Activated naive CD4-positive, alpha-beta T cell treated with anti-CD3 and anti-CD28 coated beads for 36 hours (primary cell): ENCODE results near the gene RPL15. TPM values are rescaled to one million over a fixed set of nuclear protein-coding genes. Genes with fewer than 3 reads are reported as not detected.

Experiments
- CTCF ChIA-PET: fragments of 350-600 bp; sonication (Branson Sonifier 250); formaldehyde crosslinking; loops from one replicate; lab custom pipeline; 2021; ENCODE audit warnings: antibody characterized with exemption; lab: Charles Lee
- DNase-seq: peaks from one replicate; pipeline ENCODE4 v3.0.0-alpha.2; 2020
- H3K27ac Mint-ChIP-seq: one replicate; pipeline ENCODE4 v1.8.0; 2021; ENCODE audit warnings: mild to moderate bottlenecking, mixed read lengths
- H3K27me3 Mint-ChIP-seq: one replicate; pipeline ENCODE4 v1.8.0; 2021; ENCODE audit warnings: low read depth, mixed read lengths
- H3K36me3 Mint-ChIP-seq: one replicate; pipeline ENCODE4 v1.8.0; 2021; ENCODE audit warnings: low read depth, mixed read lengths
- H3K4me1 Mint-ChIP-seq: one replicate; pipeline ENCODE4 v1.8.0; 2021; ENCODE audit warnings: low read depth, mixed read lengths
- H3K4me3 Mint-ChIP-seq: one replicate; pipeline ENCODE4 v1.8.0; 2021; ENCODE audit warnings: mild to moderate bottlenecking, moderate library complexity, mixed read lengths
- H3K9me3 Mint-ChIP-seq: one replicate; pipeline ENCODE4 v1.8.0; 2021; ENCODE audit warnings: mixed read lengths
- intact Hi-C: fragments of 100-400 bp; cut with micrococcal nuclease; formaldehyde crosslinking; loops from one replicate; pipeline ENCODE4 v1.15.1; 2023
- total RNA-seq, 2 experiments: library from RNA; stranded (reverse); gene quantifications; one replicate each; pipeline ENCODE4 v1.2.3, GENCODE V29; 2021

The RPL15 gene
- total RNA-seq, 2 experiments from 2014 or later = 2,861 to 2,959 TPM

DNA sequence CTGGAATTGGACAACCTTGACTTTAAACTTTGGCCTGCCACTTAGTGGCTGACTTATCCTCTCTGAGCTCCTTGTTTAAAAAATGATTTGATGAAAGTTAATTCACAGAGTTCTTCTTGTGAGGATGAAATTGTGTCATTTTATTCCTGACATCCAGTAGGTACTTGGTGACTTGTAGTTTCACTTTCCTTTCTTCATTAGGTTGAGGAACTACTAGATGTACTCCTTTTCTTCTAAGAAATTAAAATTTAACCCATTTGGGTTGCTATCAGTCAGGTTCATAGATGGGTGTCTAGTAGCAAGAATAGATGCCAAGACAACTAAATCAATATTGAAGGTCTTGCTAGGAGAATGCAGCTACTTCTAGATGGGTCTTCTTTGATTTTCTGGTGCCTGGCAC, 33.4 kb downstream of the RPL15 start:
- no peaks in the 10 kb centered on the region for H3K27me3 Mint-ChIP-seq
- H3K9me3 Mint-ChIP-seq = no peaks in the 10 kb centered on the region
- intact Hi-C loops = loop anchor here (1.0 kb wide), 2 partner anchors 9 to 204 kb away; no protein-coding TSS in a partner anchor
- H3K27ac Mint-ChIP-seq = peak overlapping the region; percentile 77
- no peaks in the 10 kb centered on the region for H3K36me3 Mint-ChIP-seq
- CTCF ChIA-PET = interaction anchor here (0.9 kb wide), 1 partner anchor 8 kb away, joined by 4 read pairs; no protein-coding TSS in a partner anchor
- no peak for DNase-seq
- H3K4me1 Mint-ChIP-seq = peaks cover 63% of the 10 kb centered on the region
- H3K4me3 Mint-ChIP-seq = peak overlapping the region; percentile 56

GRCh38 chr3:23952646-23953045, 35.7 kb downstream of the RPL15 start:
- intact Hi-C loops = no loop called here
- peaks cover 57% of the 10 kb centered on the region for H3K4me1 Mint-ChIP-seq

GRCh38 chr3:23953523-23953922, 36.6 kb downstream of the RPL15 start:
- intact Hi-C loops = no loop called here
- Mint-ChIP-seq H3K27ac (no peak overlapping the region), H3K27me3 (no peaks in the 10 kb centered on the region), H3K36me3 (peaks cover 3% of the 10 kb centered on the region), H3K9me3 (no peaks in the 10 kb centered on the region), H3K4me3 (no peak overlapping the region), H3K4me1 (peaks cover 56% of the 10 kb centered on the region)
- no peak for DNase-seq
- CTCF ChIA-PET = interaction anchor here (0.5 kb wide), 1 partner anchor 173 kb away, joined by 3 read pairs; no protein-coding TSS in a partner anchor

More at GRCh38 chr3:23952646-23953045, 35.7 kb downstream of the RPL15 start:
- no peaks in the 10 kb centered on the region for H3K27me3 Mint-ChIP-seq
- no peak overlapping the region for H3K4me3 Mint-ChIP-seq
- peaks cover 3% of the 10 kb centered on the region for H3K36me3 Mint-ChIP-seq
- CTCF ChIA-PET = no interaction called here
- no peak overlapping the region for H3K27ac Mint-ChIP-seq
- DNase-seq = no peak
- no peaks in the 10 kb centered on the region for H3K9me3 Mint-ChIP-seq

DNA sequence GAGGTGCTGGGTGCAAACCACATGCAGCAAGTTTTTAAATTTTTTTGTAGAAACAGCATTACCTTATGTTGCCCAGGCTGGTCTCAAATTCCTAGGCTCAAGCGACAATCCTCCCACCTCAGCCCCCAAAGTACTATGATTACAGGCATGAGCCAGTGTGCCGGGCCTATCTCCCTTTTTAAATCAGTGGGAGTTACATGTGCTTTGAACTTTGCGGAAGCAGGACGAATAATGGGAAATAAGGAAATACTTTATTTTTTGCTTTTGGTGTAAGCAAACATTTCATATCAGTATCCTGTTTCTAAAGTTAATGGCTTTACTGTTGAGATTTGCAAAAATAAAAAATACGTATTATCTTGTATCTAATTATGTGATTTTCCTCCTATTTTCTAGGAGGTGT, 37.2 kb downstream of the RPL15 start:
- CTCF ChIA-PET = no interaction called here
- H3K27me3 Mint-ChIP-seq = no peaks in the 10 kb centered on the region

GRCh38 chr3:23956701-23957100, 39.8 kb downstream of the RPL15 start:
- peaks cover 39% of the 10 kb centered on the region for H3K4me1 Mint-ChIP-seq
- no peak for DNase-seq
- no peak overlapping the region for H3K27ac Mint-ChIP-seq
- H3K27me3 Mint-ChIP-seq = no peaks in the 10 kb centered on the region
- intact Hi-C loops = no loop called here
- H3K36me3 Mint-ChIP-seq = peaks cover 3% of the 10 kb centered on the region
- H3K9me3 Mint-ChIP-seq = no peaks in the 10 kb centered on the region
- CTCF ChIA-PET = interaction anchor here (1.5 kb wide), 1 partner anchor 10 kb away, joined by 4 read pairs; no protein-coding TSS in a partner anchor
- H3K4me3 Mint-ChIP-seq = no peak overlapping the region

More for the DNA sequence above, 37.2 kb downstream of the RPL15 start:
- Mint-ChIP-seq H3K36me3 (peaks cover 3% of the 10 kb centered on the region), H3K9me3 (no peaks in the 10 kb centered on the region), H3K27ac (no peak overlapping the region), H3K4me1 (peaks cover 56% of the 10 kb centered on the region), H3K4me3 (no peak overlapping the region)
- DNase-seq = no peak
- intact Hi-C loops = no loop called here

GRCh38 chr3:23959135-23959900, 42.4 kb downstream of the RPL15 start:
- peak; percentile 37 for DNase-seq
- intact Hi-C loops = loop anchor here (1.0 kb wide), 4 partner anchors 9 to 195 kb away; no protein-coding TSS in a partner anchor
- peaks cover 27% of the 10 kb centered on the region for H3K4me1 Mint-ChIP-seq

DNA sequence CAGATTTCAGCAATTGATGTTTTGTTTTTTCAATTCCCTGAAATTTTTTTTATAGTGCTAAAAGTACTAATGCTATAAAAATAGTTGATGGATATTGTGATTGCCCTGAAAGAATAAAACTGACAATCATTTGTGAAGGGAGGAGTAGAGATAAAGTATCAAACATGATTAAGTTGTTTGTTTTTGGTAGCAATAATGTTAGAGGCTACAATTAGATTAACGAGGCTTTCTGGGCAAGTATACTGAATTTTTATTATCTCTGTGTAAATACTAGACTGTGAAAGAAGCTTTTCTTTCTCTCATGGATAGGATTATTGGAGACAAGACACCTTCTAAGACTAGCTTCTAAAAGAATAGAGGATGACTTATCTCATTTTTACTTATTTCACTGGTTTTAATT, 43.7 kb downstream of the RPL15 start:
- no peak for DNase-seq
- Mint-ChIP-seq H3K9me3 (no peaks in the 10 kb centered on the region), H3K27me3 (no peaks in the 10 kb centered on the region), H3K36me3 (peaks cover 16% of the 10 kb centered on the region), H3K4me3 (no peak overlapping the region), H3K27ac (no peak overlapping the region), H3K4me1 (peaks cover 20% of the 10 kb centered on the region)
- CTCF ChIA-PET = no interaction called here
- intact Hi-C loops = no loop called here

More at GRCh38 chr3:23959135-23959900, 42.4 kb downstream of the RPL15 start:
- peak overlapping the region; percentile 4 for H3K27ac Mint-ChIP-seq
- H3K9me3 Mint-ChIP-seq = no peaks in the 10 kb centered on the region
- H3K4me3 Mint-ChIP-seq = no peak overlapping the region
- H3K27me3 Mint-ChIP-seq = no peaks in the 10 kb centered on the region
- CTCF ChIA-PET = no interaction called here
- peaks cover 12% of the 10 kb centered on the region for H3K36me3 Mint-ChIP-seq

GRCh38 chr3:23961066-23961465, 44.1 kb downstream of the RPL15 start:
- no peak overlapping the region for H3K27ac Mint-ChIP-seq
- intact Hi-C loops = no loop called here
- CTCF ChIA-PET = no interaction called here

DNA sequence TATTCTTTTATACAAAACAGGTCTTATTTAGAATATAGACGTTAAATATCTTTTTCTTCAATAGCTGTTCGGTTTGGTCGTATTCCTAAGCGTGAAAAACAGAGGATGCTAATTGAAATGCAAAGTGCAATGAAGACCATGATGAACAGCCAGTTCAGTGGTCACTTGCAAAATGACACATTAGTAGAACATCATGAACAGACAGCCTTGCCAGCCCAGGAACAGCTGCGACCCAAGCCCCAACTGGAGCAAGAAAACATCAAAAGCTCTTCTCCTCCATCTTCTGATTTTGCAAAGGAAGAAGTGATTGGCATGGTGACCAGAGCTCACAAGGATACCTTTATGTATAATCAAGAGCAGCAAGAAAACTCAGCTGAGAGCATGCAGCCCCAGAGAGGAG, 45.0 kb downstream of the RPL15 start:
- H3K4me1 Mint-ChIP-seq = peaks cover 20% of the 10 kb centered on the region
- intact Hi-C loops = no loop called here
- CTCF ChIA-PET = no interaction called here
- H3K27ac Mint-ChIP-seq = no peak overlapping the region
- no peak overlapping the region for H3K4me3 Mint-ChIP-seq
- no peaks in the 10 kb centered on the region for H3K9me3 Mint-ChIP-seq
- peaks cover 18% of the 10 kb centered on the region for H3K36me3 Mint-ChIP-seq
- H3K27me3 Mint-ChIP-seq = no peaks in the 10 kb centered on the region
- no peak for DNase-seq

More at GRCh38 chr3:23961066-23961465, 44.1 kb downstream of the RPL15 start:
- peaks cover 17% of the 10 kb centered on the region for H3K36me3 Mint-ChIP-seq
- H3K9me3 Mint-ChIP-seq = no peaks in the 10 kb centered on the region
- H3K27me3 Mint-ChIP-seq = no peaks in the 10 kb centered on the region
- no peak overlapping the region for H3K4me3 Mint-ChIP-seq
- peaks cover 20% of the 10 kb centered on the region for H3K4me1 Mint-ChIP-seq
- DNase-seq = no peak

- peaks cover 21% of the 10 kb centered on the region for H3K36me3 Mint-ChIP-seq
- intact Hi-C loops = no loop called here
- no peak overlapping the region for H3K27ac Mint-ChIP-seq
- H3K4me3 Mint-ChIP-seq = no peak overlapping the region
- no peaks in the 10 kb centered on the region for H3K9me3 Mint-ChIP-seq
- H3K4me1 Mint-ChIP-seq = peaks cover 7% of the 10 kb centered on the region
- CTCF ChIA-PET = interaction anchor here (0.6 to 1.3 kb wide), 3 partner anchors 11 to 76 kb away, joined by 3 read pairs; no protein-coding TSS in a partner anchor
- H3K27me3 Mint-ChIP-seq = no peaks in the 10 kb centered on the region
- DNase-seq = no peak
These were observed 47.8 kb downstream of the RPL15 start for GRCh38 chr3:23964537-23965235.

DNA sequence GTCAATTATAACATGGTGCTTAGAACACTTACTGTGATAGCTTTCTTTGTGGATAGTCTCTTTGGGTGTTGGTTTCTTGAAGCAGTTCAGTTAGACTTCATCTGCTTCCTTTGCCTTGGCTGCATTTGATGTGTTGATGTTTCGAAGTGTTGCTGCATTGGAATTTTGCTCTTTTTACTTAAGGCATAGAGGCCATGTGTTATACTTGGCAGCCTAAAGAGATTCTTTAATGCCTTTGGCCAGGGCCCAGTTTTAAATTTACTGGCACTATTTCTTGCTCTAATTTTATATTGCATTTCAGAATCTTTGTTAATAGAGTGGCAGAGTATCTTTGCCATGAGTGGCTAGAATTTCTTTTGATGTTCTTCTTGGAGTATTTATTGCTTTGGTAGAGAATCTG, 49.4 kb downstream of the RPL15 start:
- H3K27me3 Mint-ChIP-seq = no peaks in the 10 kb centered on the region
- intact Hi-C loops = no loop called here
- no peak overlapping the region for H3K27ac Mint-ChIP-seq
- no peak overlapping the region for H3K4me3 Mint-ChIP-seq
- no peak for DNase-seq
- H3K9me3 Mint-ChIP-seq = no peaks in the 10 kb centered on the region
- CTCF ChIA-PET = no interaction called here
- peaks cover 6% of the 10 kb centered on the region for H3K4me1 Mint-ChIP-seq
- peaks cover 25% of the 10 kb centered on the region for H3K36me3 Mint-ChIP-seq

GRCh38 chr3:23968463-23969184, 51.7 kb downstream of the RPL15 start:
- intact Hi-C loops = no loop called here
- peaks cover 6% of the 10 kb centered on the region for H3K4me1 Mint-ChIP-seq
- CTCF ChIA-PET = no interaction called here
- no peaks in the 10 kb centered on the region for H3K9me3 Mint-ChIP-seq
- H3K27ac Mint-ChIP-seq = no peak overlapping the region
- no peak overlapping the region for H3K4me3 Mint-ChIP-seq
- H3K27me3 Mint-ChIP-seq = no peaks in the 10 kb centered on the region
- peaks cover 21% of the 10 kb centered on the region for H3K36me3 Mint-ChIP-seq
- DNase-seq = no peak
